ENCODE data around the gene OSBPL2. TPM values are rescaled to one million over a fixed set of nuclear protein-coding genes. Genes with fewer than 3 reads are reported as not detected.

OSBPL2 gene
- total RNA-seq, result 10 to 100 TPM; 25.3 to 43.1 (median 27.6) TPM

DNA sequence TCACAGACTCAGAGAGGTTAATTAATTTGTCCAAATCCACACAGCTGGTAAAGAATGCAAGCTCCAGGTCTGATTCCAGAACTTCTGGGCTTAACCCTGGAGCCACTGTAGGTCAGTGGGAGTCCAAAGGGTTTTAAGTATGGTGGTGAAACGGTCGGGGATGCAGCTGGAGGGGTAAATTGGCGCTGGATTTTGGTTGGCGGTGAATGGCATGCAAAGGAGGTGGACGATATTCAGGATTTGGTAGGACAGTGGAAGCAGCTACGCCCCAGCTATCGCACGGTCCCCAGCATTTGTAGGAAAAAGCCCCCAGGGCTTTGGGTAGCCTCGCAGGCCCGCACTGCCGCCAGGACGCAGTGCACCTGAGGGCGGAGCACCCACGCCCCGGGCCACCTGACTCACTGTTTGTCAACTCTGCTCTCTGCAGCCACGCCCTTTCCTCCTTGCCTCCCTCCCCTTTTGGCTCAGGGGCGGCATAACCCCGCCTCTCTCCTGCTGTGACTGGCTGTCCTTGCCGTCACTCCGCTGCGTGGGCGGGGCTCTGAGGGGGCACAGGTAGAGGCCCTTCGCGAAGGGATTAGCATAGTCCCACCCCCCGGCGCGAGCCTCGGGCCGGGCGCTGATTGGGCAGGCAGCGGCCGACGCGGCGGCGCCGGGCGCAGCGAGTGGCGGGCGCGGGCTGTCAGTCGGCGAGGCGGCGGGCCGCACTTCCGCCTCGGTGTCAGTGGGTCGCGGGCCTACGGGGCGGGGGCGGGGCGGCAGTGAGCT lies at the start of gene OSBPL2:
OSBPL2 (plus strand) TSS at position 721 of the 768 bp plus-strand sequence. CDS start 17,664 bp downstream, outside the sequence.
- TF ChIP-seq, protein P1, sequence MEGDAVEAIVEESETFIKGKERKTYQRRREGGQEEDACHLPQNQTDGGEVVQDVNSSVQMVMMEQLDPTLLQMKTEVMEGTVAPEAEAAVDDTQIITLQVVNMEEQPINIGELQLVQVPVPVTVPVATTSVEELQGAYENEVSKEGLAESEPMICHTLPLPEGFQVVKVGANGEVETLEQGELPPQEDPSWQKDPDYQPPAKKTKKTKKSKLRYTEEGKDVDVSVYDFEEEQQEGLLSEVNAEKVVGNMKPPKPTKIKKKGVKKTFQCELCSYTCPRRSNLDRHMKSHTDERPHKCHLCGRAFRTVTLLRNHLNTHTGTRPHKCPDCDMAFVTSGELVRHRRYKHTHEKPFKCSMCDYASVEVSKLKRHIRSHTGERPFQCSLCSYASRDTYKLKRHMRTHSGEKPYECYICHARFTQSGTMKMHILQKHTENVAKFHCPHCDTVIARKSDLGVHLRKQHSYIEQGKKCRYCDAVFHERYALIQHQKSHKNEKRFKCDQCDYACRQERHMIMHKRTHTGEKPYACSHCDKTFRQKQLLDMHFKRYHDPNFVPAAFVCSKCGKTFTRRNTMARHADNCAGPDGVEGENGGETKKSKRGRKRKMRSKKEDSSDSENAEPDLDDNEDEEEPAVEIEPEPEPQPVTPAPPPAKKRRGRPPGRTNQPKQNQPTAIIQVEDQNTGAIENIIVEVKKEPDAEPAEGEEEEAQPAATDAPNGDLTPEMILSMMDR (IDR thresholded peaks at IDR 0.05; ENCODE audit: low read depth), result no peak

DNA sequence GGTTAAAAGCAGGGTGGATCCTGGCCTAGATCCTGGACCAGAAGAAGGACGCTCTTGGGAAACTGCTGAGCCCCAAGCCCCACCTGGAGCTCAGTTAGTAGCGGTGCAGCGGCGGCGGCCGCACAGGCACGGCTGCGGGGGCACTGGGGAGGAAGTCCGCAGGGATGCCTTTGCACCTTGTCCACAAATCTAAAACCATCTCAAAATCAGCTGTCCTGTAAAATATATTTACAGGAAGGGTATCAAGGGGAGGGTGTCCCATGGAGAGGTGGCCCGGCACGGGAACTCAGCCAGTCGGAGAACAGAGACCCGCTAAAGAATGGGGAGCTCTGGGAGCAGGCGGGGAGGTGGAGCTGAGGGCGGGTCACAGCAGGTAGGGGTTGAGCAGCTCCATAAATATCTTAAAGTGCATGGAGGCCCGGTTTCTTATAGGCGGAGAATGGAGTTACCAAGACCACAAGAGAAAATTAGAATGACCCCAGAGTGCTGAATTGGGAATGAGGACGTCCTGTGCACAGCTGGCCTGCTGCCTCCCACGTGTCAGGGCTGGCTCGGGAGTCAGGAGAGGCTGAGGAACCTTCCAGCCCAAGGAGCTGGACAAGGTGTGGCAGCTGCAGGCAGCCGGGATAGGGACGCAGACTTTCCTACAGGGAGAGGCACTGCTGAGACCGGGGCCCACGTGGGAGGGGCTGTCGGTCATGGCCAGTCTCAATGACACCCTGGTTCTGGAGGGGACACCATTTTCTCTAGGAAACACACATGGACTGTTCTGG lies 47.5 kb upstream of the OSBPL2 start:
- TF ChIP-seq, protein P1 (IDR thresholded peaks at IDR 0.05; ENCODE audit: low read depth), result no peak

DNA sequence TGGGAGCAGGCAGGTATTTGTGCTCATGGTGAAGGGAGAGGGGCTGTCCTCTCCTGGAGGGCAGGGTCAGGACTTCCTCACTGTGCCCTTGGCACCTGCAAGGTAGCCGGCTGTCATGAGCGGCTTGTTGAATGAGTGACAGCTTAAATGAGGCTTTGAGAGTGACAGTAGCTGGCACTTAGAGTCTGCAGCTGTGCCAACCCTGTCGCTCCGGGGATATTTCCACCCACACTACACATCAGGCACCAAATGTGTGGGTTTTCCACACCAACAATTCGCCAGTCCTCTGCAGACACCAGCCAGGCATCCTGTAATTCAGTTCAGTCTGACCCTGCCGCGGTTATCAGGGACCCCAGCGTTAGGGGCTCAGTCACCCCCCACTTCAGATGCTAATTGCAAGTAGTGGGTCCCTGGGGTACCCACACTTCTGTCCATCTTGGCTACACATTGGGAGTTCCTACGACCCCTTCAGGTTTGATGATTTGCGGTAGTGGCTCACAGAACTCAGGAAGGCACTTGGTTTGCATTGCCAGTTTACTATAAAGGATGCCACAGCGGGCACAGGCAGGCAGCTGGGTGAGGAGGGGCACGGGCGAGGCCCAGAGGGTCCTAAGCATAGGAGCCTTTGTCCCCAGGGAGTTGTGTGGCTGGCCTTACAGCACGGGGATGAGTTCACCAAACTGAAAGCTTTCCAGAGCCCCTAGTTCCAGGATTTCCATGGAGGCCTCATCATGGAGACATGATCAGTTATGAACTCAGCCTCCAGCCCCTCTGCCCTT lies 46.4 kb upstream of the OSBPL2 start:
- TF ChIP-seq, protein P1 (IDR thresholded peaks at IDR 0.05; ENCODE audit: low read depth), result no peak

- TF ChIP-seq, protein P1 (IDR thresholded peaks at IDR 0.05; ENCODE audit: low read depth), result no peak
These were observed 45.7 kb upstream of the OSBPL2 start for GRCh38 chr20:62192635-62193034.

DNA sequence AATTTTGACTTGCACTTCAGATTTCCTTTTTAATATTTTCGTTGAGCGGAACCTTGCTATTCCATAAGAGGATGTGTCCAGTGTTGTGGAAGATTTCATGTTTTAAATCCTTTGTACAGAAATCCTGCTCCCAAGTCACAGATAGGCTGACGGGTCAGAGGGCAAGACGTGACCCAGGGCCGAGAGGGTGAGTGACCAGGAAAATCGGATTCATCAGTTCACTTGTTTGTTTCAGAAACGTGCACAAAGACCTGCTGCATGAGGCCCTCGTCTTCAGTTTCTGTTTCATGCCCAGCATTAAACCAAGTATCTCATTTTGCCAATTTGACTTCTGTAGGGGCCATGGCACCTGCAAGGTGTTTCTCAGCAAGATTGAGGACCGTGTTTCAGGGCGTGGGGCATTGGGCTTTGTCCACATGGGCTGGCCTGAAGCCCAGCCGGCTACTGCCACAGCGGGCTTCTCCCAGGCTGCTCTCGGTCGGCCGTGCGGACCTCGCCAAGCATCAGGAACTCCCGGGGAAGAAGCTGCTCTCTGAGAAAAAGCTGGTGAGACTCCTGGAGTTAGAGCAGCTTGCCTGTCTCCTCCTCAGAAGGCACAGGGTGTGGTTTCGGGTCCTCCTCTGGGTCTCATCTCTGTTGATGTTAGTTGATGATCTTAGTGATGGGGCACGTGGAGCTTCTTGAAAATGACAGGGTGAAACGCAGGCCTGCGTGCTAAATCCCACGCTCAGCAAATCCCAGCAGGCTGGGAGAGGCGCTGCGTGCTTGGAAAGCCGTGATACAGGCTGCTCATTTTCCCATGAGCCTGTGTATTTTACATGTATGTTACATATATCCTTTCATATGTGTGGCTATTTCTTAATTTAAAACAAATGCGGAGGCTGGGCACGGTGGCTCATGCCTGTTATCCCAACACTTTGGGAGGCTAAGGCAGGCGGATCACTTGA lies 45.0 kb upstream of the OSBPL2 start:
- TF ChIP-seq, protein P1 (IDR thresholded peaks at IDR 0.05; ENCODE audit: low read depth), result no peak

DNA sequence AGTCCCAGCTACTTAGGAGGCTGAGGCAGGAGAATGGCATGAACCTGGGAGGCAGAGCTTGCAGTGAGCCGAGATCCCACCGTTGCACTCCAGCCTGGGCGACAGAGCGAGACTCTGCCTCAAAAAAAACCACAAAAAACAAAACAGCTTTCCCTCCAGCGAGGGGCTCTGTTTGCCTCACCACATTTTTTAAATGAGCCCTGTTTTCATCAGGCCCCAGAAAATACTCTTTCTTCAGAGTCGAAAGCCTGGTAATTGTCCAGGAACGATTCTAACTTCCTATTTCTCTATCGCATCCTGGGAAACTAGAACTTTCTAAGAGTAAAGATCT lies 43.3 kb upstream of the OSBPL2 start:
- TF ChIP-seq, protein P1 (IDR thresholded peaks at IDR 0.05; ENCODE audit: low read depth), result no peak

Measured in subcutaneous adipose tissue (tissue), 4 donors.